ENCODE results near the gene DDX24.
A peak's percentile ranks its signal among the peaks of the same experiment; 100 is the strongest.

Gene DDX24, protein sequence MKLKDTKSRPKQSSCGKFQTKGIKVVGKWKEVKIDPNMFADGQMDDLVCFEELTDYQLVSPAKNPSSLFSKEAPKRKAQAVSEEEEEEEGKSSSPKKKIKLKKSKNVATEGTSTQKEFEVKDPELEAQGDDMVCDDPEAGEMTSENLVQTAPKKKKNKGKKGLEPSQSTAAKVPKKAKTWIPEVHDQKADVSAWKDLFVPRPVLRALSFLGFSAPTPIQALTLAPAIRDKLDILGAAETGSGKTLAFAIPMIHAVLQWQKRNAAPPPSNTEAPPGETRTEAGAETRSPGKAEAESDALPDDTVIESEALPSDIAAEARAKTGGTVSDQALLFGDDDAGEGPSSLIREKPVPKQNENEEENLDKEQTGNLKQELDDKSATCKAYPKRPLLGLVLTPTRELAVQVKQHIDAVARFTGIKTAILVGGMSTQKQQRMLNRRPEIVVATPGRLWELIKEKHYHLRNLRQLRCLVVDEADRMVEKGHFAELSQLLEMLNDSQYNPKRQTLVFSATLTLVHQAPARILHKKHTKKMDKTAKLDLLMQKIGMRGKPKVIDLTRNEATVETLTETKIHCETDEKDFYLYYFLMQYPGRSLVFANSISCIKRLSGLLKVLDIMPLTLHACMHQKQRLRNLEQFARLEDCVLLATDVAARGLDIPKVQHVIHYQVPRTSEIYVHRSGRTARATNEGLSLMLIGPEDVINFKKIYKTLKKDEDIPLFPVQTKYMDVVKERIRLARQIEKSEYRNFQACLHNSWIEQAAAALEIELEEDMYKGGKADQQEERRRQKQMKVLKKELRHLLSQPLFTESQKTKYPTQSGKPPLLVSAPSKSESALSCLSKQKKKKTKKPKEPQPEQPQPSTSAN

DNA sequence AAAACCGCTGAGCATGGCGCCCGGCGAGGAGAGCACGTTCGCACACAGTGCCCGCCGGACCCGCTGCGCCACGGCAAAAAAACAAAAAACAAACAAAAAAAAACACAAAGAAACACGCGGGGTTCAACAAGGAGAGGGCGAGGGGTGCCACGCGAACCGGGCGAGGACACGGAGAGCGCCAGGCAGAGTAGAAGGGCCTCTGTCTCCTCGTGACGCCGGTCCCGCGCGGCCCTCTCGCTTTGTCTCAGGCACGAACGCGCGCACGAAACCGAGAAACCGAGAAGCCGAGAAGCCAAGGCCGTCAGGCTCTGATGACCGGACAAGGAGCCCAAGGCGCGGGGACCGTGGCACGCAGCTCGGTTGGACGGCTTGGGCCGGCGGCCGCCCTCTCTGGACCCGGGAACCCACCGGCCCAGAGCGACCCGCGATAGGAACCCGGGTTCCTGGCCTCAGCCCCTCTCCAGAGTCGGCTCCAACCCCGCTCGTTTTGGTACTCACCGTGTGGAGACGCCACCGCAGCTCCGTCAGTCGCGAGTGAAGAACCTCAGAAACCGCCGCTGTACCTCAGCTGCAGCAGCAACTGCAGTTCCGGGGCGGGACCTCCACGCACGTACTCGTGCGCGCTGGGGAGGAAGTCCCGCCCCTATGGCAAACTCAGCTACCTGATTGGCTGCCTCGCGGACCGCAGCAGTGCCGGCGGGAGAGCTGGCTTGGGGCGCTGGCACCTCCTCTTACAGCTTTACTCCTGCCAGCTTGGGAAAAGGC lies at the start of gene DDX24, which contains the start of gene IFI27L1:
Gene DDX24, minus strand, starts transcription at position 582 of the 765 bp plus-strand sequence. CDS start 1,460 bp downstream, outside the sequence.
Gene IFI27L1, plus strand, starts transcription at position 690 of the 765 bp plus-strand sequence. CDS start 15,628 bp downstream, outside the sequence.
- peak; percentile 79 for DNase-seq (ENCODE audit: low read depth)
- H3K4me3 ChIP-seq (ENCODE audit: low read depth, low read length): peak within 1 kb of the TSS; percentile 89

DNA sequence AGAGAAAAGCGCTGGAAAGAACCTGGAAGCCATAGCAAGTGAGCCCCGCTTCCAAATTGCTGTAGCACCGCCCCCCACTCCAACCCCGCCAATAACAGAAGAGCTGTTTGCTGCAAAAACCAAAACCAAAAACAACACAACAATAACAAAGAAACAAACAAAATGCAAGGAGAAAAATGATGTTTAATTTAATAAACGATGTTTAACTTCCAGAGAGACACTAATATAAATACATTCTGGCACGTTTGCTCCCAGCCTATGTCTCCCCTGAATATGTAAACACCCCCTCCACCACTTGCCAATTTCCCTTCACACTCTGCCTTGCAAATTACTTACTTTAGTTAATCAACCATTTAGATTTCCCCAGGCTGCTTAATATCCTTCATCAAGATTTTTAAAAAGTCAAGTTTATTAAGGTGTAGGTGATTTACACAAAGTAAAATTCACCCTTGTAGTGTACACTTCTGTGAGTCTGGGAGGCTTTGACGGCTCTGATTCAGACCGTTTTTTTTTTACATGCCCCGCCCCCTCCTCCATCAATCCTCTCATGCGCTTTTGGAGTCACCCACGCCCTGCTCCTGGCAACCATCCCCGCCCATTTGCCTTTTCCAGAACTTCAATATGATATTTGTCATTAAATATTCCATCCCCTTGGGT lies 48.9 kb upstream of the DDX24 start:
- DNase-seq (ENCODE audit: low read depth): no peak
- peak overlapping the region; percentile 64 for H3K4me3 ChIP-seq (ENCODE audit: low read depth, low read length)

DNA sequence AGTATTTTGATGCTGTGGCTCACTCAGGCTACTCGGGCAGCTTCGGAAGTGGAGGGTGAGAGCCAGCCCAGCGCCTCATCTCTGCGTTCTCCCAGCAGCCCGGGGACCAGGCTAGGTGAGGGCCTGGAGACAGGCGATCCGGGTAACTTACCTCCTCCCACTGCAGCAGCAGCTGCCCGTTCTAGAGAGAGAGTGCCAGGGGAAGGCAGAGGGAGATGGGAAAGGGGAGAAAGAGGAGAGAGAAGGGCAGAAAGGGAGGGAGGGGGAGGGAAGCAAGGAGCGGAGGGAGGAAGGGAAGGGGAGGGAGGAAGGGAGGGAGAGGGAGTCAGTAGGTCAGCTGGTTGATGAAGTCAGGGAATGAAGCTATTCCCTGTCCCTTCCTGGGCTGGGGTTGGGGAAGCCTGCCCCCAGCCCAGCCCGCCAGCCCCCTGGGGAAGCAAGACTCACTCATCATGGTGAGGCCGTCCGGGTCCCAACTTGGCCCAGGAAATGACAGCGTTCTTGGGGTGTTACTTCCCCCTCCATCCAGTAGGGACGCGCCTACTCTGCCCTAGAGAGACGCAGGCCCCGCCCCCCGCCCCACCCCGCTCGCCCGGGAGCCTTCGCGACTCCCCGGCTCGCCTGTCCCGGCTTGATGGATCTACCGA lies 48.2 kb upstream of the DDX24 start, which contains the start of gene IFI27L2:
Gene IFI27L2, minus strand, starts transcription at position 494 of the 647 bp plus-strand sequence. Its CDS starts 40 bp downstream, at position 454.
- DNase-seq (ENCODE audit: low read depth): peak; percentile 43
- H3K4me3 ChIP-seq (ENCODE audit: low read depth, low read length): peak within 1 kb of the TSS; percentile 64

DNA sequence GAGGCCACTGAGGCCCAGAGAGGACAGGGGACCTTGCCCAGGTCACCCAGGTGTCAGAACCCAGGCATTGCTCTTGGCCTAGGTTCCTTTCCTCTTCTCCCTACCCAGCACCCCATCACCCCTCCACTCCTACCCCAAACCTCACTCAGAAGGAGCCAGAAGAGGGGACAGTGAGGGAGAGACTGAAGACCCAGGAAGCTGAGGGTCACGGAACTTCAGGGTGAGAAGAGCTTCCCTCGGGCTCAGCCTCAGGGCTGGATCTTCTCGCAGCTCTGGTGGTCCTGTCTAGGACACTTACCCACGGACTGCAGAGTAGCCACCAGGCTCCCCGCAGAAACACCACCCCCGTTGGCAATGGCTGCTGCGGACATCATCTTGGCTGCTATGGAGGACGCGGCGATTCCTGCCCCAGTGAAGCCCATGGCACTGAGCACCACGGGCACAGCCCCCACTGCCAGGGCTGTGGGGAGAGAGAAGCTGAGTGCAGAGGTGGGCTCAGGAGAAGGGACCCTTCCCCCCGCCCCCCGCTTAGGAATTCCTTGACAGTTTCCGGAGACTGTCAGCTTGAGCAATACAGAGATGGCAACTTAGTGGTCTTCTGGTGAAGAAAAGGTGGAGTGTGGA lies 47.3 kb upstream of the DDX24 start:
- peak overlapping the region; percentile 64 for H3K4me3 ChIP-seq (ENCODE audit: low read depth, low read length)
- no peak for DNase-seq (ENCODE audit: low read depth)

DNA sequence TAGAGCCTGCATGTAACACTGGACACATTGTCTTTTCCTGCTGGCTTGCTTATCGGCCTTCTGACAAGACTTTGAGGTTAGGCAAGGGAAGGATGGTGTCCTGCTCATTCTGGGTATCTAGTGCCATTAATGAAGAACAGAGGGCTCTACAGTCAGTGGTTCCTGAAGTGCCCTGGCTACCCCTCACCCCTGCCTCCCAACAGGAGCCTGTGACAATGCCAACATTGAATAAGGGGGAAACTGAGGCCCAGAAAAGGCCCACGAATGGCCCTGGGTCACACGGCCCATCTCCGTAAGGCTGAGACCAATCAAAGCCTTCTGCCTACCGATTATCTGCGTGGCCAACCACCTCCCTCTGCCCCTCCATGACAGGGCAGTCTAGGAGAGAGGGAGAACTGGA lies 46.3 kb upstream of the DDX24 start:
- H3K4me3 ChIP-seq (ENCODE audit: low read depth, low read length): no peak overlapping the region
- DNase-seq (ENCODE audit: low read depth): no peak

DNA sequence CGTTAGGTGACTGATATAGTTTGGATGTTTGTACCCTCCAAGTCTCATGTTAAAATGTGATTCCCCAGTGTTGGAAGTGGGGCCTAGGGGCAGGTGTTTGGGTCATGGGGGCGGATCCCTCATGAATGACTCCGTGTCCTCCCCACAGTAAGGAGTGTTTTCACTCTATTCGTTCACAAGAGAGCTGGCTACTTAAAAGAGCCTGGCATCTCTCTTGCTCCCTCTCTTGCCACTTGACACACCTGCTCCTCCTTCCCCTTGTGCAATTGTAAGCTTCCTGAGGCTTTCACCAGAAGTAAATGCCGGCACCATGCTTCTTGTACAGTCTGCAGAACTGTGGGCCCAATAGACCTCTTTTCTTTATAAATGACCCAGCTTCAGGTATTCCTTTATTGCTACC lies 45.8 kb upstream of the DDX24 start:
- DNase-seq (ENCODE audit: low read depth): no peak
- H3K4me3 ChIP-seq (ENCODE audit: low read depth, low read length): no peak overlapping the region

DNA sequence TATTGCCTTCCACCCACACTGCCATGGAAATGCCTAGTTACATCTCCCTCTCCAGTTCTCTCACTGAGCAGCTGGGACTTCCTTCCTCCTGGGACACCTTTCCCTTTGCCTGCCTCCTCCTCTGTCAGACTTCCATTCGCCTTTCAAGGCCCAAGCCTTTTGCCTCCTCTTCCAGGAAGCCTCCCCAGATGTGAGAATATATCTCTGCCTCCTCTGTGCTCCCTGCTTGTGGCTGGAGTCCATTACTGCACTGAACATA lies 45.3 kb upstream of the DDX24 start:
- H3K4me3 ChIP-seq (ENCODE audit: low read depth, low read length): no peak overlapping the region
- no peak for DNase-seq (ENCODE audit: low read depth)

DNA sequence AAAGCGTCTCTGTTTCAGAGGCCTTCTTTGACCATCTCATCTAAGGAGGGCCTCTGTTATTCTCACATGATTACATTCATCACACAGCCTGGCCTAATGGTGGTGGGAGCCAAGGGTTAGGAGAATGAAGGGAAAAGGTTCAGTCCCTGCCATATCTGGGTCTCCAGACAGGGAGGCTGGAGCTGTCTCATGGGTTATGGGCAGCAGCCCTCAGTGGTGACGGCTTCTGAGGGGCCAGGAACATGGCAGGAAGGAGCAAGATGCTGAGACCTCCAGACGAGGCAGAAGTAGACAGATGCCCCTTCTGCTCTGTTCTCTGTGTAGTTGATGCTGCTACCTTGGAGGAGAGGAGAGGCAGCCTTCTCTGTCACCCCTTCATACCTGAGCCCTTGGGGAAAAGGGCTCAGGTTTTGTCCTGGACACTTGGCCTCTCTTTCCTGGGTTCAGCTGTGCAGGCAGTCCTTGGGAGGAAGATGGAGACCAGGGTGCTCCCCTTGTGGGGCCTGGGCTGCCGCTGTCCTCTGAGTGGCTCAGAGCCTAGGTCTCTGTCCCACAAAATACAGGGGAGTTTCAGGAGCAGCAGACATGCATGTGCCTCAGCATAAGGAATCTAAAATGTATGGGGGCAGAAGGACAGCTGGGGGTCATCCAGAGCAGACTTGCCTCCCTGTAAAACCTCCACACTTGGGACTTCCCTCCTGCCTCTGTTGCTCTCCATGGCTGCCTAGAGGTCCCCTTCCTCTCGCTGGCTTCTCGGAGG lies 44.8 kb upstream of the DDX24 start:
- no peak overlapping the region for H3K4me3 ChIP-seq (ENCODE audit: low read depth, low read length)
- DNase-seq (ENCODE audit: low read depth): no peak

DNA sequence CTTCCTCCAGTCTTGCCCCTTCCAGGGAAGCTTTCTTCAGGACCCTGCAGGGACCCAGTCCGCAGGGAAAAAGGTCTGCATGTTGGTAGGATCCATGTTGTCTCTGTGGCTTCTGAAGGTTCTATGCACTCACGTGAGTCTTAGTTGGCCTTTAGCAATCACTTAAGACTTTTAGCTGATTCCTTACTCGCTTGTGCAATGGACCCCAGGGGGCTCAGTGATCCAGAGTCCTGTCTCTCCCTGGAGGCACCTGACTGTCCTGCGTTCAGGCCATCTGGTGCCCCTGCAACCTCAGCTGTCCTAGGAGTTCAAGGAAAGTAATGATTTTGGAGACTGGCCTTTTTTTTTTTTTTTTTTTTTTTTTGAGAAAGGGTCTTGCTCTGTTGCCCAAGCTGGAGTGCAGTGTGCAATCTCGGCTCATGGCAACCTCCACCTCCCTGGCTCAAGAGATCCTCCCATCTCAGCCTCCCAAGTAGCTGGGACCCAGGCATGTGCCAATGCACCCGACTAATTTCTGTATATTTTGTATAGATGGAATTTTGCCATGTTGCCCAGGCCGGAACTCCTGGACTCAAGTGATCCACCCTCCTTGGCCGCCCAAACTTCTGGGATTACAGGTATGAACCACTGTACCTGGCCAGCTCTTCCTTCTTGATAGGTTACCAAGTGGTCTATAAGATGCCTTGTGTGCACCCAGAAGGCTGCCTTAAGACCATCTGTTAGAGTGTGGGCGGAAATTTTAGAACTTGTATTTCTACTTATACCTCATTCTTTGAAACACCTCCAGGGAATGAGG lies 43.8 kb upstream of the DDX24 start:
- no peak for DNase-seq (ENCODE audit: low read depth)

DNA sequence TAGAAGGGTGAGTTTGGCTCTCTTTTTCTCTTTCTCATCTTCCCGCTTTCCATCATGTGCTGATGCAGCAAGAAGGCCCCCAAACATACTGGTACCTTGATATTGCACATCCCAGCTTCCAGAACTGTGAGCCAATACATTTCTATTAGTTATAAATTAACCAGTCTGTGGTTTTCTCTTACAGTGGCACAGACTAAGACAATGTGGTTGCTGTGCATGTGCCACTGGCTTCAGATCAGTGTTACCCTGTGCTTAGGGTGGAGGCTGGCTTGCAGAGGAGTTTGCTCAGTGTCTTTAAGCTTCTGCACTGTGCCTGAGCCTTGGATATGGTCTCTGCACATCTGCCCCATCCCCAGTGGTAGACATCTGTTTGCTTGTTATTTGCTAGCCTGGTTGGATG lies 42.9 kb upstream of the DDX24 start:
- H3K4me3 ChIP-seq (ENCODE audit: low read depth, low read length): no peak overlapping the region
- no peak for DNase-seq (ENCODE audit: low read depth)

More for the DNA sequence above, 43.8 kb upstream of the DDX24 start:
- H3K4me3 ChIP-seq (ENCODE audit: low read depth, low read length): no peak overlapping the region

DNA sequence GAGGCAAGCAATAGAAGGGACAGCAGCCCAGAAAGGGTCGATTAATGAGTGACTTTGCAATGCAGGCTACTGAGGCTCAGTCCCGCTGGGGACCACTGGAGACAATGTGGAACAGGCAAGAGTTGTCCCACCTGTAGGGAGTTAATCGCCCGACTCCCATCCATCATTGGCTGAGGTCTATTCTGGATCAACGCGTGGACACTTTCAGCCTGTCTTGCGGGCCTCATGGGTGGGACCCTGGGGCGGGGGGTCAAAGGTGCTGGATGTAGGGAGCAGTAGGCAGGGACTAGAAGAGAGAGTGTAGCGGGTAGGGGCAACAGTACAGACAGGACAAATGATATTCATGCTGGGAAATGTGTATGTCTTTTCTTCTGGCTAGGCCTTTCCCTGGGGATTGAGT lies 42.3 kb upstream of the DDX24 start:
- no peak overlapping the region for H3K4me3 ChIP-seq (ENCODE audit: low read depth, low read length)
- no peak for DNase-seq (ENCODE audit: low read depth)

DNA sequence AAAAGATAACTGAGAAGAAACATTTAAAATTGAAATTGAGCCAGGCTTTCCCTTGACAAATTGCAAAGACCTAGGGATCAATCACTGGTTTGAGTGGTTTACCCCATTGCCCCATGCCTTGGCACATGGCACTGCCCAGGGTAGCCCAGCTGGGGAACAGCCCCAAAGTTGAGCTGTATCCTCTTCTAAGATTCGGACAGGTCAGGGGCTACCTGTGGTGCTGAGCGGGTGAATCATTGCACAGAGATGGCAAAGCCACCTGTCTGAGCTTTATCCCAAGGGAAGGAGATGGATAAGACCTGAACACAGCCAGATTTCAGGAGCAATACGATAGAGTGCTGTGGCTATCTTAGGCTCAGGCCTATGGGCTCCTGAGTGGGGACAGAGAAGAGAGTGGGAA lies 41.4 kb upstream of the DDX24 start:
- DNase-seq (ENCODE audit: low read depth): no peak
- no peak overlapping the region for H3K4me3 ChIP-seq (ENCODE audit: low read depth, low read length)

DNA sequence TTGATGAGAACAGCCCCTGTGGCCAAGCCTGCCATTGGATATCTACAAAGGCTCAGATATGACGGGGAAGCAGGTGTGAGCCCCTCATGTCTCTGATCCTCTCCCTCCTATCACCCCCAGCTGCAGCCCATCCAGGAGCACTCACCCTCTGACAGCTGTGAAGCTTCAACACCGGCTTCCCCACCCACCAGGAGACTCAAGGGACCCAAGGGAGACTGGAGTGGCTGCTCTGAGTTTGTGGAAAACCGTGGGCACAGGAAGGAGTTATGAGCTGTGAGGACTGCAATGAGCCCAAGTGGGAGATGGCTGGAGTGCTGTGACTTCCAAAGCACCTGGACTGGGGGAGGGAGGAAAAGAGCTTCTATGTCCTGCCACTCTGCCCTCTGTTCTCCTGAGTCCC lies 40.5 kb upstream of the DDX24 start:
- DNase-seq (ENCODE audit: low read depth): no peak

DNA sequence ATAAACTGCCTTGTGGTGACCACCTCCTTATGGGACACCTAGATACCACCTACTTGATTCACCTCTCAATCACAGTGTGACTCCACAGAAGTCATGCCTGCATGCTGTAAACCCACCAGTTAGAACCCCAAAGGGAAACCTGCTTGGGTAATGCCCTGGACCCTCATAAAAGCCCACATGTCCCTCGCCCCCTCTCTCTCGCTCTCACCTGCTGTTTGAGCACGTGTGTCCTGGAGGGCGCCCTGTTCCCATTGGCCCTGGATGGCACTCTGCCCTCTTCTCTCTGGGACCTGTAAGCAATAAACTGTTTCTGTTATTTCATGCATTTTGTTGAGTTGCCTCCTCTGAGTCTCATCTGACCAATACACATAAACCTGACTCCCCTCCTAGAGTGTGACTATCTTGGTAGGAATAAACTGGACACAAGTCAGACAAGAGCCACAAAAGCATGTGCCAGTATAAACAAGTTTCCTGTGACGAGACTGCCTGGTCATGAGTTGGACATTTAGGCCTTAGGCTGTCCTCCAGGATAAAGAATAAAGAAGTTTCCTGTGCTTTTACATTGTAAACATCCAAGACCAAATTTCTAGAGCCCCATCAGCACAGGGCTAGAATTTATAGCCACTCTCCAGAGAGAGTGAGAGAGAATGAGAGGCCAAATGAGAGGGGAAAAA lies 39.8 kb upstream of the DDX24 start:
- H3K4me3 ChIP-seq (ENCODE audit: low read depth, low read length): no peak overlapping the region
- peak; percentile 68 for DNase-seq (ENCODE audit: low read depth)

More for the DNA sequence above, 40.5 kb upstream of the DDX24 start:
- H3K4me3 ChIP-seq (ENCODE audit: low read depth, low read length): no peak overlapping the region

DNA sequence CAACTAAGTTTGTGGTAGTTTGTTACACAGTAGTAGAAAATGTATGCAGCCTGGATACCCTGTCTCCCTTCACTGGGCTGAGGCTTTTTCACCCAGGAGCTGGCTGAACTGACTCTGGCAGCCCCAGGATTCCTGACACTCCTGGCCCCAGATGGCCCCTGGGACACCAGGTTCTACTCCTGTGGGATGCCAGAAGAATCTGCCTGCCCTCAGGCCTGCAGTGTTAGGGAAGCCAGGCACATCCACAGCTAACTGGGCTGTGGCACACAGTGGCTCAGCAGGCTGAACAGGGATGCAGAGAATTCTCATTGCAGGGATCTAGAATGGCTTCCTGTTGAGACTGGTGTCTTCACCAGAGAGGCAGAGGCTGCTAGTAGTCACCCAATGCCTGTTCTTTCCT lies 38.1 kb upstream of the DDX24 start:
- DNase-seq (ENCODE audit: low read depth): no peak
- H3K4me3 ChIP-seq (ENCODE audit: low read depth, low read length): no peak overlapping the region

DNA sequence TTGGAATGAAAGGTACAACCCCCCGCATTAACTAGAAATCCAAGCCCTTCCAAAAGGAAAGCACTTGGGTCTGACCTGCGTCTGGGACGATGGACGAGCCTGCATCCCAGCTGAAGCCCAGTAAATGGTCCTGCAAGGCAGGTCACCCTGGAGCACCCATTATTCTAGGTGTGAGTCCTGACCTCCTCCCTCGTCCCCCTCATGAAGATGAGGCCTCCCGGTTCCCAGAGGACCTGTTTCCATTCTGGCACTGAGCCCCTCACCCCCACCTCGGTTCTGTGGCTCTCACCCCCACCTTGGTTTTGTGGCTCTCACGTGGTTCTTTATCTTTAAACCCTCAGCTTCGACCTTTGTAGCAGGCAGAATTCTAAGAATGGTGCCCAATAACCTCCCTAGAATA lies 36.9 kb upstream of the DDX24 start:
- no peak overlapping the region for H3K4me3 ChIP-seq (ENCODE audit: low read depth, low read length)
- DNase-seq (ENCODE audit: low read depth): no peak

Measured in skeletal muscle cell (primary cell).